GM12878 (cell line): ENCODE data around the gene COQ2.

Experiments
- CBX5 ChIP-seq: sonication (generic); IDR thresholded peaks from 2 replicates; pipeline ENCODE4 v1.6.1; 2016; ENCODE audit warnings: low read depth, moderate library complexity, mild to moderate bottlenecking, inconsistent platforms
- CEBPB ChIP-seq, 2 experiments: fragments of 150-350 bp in 1 of 2; IDR thresholded peaks; 2 replicates each; pipeline ENCODE4 v1.6.1; 2012 to 2014; ENCODE audit warnings: low read depth in 2 of 2, low read length in 2 of 2, borderline replicate concordance in 1 of 2, inconsistent platforms in 1 of 2
- EZH2 ChIP-seq: IDR thresholded peaks from 2 replicates; pipeline ENCODE4 v1.6.1; 2012; ENCODE audit warnings: low read depth, mild to moderate bottlenecking, control low read depth, inconsistent platforms, low read length, borderline replicate concordance; ENCODE audit not compliant: control insufficient read depth
- FOXK2 ChIP-seq: fragments of 450-650 bp; IDR thresholded peaks from 2 replicates; pipeline ENCODE4 v1.6.1; 2017; ENCODE audit warnings: mild to moderate bottlenecking, moderate library complexity
- JUNB ChIP-seq: IDR thresholded peaks from 2 replicates; pipeline ENCODE4 v1.6.1; 2016; ENCODE audit warnings: antibody characterized with exemption, mild to moderate bottlenecking
- POLR2A ChIP-seq: IDR thresholded peaks from 2 replicates; pipeline ENCODE4 v1.6.1; 2011; ENCODE audit warnings: low read depth, mild to moderate bottlenecking, low read length
- POLR2AphosphoS5 ChIP-seq: IDR thresholded peaks from 2 replicates; pipeline ENCODE4 v1.6.1; 2011; ENCODE audit warnings: mild to moderate bottlenecking, low read length, inconsistent platforms
- SPI1 ChIP-seq: IDR thresholded peaks from 2 replicates; pipeline ENCODE4 v1.6.1; 2011; ENCODE audit warnings: low read depth, mild to moderate bottlenecking, low read length, moderate library complexity, borderline replicate concordance; ENCODE audit not compliant: insufficient read depth
- SREBF2 ChIP-seq: IDR thresholded peaks from 2 replicates; pipeline ENCODE4 v1.6.1; 2012; ENCODE audit warnings: mild to moderate bottlenecking, low read length
- ZNF24 ChIP-seq: fragments of 450-650 bp; IDR thresholded peaks from 2 replicates; pipeline ENCODE4 v1.6.1; 2017; ENCODE audit warnings: antibody characterized with exemption, mild to moderate bottlenecking
- TF ChIP-seq, protein P1 (sequence below), 3 experiments: IDR thresholded peaks in 2 of 3; conservative IDR thresholded peaks in 1 of 3; 2 replicates each; pipeline ENCODE4 v1.5.1; 2011; ENCODE audit warnings: low read depth in 3 of 3, low read length in 3 of 3, mild to moderate bottlenecking in 3 of 3, control low read depth in 2 of 3, moderate library complexity in 2 of 3, inconsistent platforms in 1 of 3, mixed read lengths in 1 of 3; ENCODE audit not compliant: control insufficient read depth in 2 of 3, insufficient read depth in 1 of 3; ENCODE audit errors: extremely low read depth in 1 of 3
- TF ChIP-seq, protein P2 (sequence below): fragments of 450-650 bp; IDR thresholded peaks from 2 replicates; pipeline ENCODE4 v1.6.1; 2014; ENCODE audit warnings: mild to moderate bottlenecking
- TF ChIP-seq, protein P3 (sequence below): fragments of 450-650 bp; IDR thresholded peaks from 2 replicates; pipeline ENCODE4 v1.6.1; 2016; ENCODE audit warnings: mild to moderate bottlenecking, moderate library complexity, borderline replicate concordance

DNA sequence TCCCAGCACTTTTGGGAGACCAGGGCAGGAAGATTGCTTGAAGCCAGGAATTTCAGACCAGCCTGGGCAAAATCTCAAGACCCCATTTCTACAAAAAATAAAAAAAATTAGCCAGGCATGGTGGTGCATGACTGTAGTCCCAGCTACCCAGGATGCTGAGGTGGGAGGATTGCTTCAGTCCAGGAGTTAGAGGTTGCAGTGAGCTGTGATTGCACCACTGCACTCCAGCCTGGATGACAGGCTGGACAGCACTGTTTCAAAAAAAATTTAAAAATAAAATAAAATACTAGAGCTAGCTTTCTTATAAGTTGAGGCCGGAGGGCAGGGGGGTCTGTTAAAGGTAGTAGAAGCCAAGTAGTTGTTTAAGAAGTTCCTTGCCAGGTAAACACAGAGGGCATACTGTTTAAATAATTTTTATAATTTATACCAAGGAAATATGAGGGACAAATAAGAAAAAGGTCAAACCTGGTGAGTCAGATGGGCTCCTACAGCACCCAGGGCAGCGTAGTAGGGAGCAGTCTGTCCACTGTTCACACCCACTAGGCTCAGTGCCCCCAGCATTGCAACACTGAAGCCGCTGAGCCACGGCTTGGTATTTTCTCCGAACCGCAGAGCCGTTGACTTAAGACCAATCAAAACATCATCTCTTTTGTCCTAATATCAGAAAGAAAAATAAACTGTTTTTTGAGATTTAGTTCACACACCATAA lies 17.3 kb downstream of the COQ2 start:
- TF ChIP-seq, protein P1, sequence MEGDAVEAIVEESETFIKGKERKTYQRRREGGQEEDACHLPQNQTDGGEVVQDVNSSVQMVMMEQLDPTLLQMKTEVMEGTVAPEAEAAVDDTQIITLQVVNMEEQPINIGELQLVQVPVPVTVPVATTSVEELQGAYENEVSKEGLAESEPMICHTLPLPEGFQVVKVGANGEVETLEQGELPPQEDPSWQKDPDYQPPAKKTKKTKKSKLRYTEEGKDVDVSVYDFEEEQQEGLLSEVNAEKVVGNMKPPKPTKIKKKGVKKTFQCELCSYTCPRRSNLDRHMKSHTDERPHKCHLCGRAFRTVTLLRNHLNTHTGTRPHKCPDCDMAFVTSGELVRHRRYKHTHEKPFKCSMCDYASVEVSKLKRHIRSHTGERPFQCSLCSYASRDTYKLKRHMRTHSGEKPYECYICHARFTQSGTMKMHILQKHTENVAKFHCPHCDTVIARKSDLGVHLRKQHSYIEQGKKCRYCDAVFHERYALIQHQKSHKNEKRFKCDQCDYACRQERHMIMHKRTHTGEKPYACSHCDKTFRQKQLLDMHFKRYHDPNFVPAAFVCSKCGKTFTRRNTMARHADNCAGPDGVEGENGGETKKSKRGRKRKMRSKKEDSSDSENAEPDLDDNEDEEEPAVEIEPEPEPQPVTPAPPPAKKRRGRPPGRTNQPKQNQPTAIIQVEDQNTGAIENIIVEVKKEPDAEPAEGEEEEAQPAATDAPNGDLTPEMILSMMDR (IDR thresholded peaks at IDR 0.05 in 2 of 3, conservative IDR thresholded peaks at IDR 0.05 in 1 of 3; ENCODE audit: control insufficient read depth in 2 of 3, extremely low read depth in 1 of 3, insufficient read depth in 1 of 3, low read depth in 3 of 3, low read length in 3 of 3): no peak
- TF ChIP-seq SREBF2 (no peak), POLR2AphosphoS5 (no peak), SPI1 (no peak), ZNF24 (no peak), POLR2A (no peak), CEBPB (IDR thresholded peaks at IDR 0.05; ENCODE audit: borderline replicate concordance in 1 of 2, low read depth in 2 of 2, low read length in 2 of 2) (no peak), FOXK2 (no peak), CBX5 (no peak), EZH2 (no peak), JUNB (no peak)
- TF ChIP-seq, protein P2, sequence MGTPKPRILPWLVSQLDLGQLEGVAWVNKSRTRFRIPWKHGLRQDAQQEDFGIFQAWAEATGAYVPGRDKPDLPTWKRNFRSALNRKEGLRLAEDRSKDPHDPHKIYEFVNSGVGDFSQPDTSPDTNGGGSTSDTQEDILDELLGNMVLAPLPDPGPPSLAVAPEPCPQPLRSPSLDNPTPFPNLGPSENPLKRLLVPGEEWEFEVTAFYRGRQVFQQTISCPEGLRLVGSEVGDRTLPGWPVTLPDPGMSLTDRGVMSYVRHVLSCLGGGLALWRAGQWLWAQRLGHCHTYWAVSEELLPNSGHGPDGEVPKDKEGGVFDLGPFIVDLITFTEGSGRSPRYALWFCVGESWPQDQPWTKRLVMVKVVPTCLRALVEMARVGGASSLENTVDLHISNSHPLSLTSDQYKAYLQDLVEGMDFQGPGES: no peak
- TF ChIP-seq, protein P3, sequence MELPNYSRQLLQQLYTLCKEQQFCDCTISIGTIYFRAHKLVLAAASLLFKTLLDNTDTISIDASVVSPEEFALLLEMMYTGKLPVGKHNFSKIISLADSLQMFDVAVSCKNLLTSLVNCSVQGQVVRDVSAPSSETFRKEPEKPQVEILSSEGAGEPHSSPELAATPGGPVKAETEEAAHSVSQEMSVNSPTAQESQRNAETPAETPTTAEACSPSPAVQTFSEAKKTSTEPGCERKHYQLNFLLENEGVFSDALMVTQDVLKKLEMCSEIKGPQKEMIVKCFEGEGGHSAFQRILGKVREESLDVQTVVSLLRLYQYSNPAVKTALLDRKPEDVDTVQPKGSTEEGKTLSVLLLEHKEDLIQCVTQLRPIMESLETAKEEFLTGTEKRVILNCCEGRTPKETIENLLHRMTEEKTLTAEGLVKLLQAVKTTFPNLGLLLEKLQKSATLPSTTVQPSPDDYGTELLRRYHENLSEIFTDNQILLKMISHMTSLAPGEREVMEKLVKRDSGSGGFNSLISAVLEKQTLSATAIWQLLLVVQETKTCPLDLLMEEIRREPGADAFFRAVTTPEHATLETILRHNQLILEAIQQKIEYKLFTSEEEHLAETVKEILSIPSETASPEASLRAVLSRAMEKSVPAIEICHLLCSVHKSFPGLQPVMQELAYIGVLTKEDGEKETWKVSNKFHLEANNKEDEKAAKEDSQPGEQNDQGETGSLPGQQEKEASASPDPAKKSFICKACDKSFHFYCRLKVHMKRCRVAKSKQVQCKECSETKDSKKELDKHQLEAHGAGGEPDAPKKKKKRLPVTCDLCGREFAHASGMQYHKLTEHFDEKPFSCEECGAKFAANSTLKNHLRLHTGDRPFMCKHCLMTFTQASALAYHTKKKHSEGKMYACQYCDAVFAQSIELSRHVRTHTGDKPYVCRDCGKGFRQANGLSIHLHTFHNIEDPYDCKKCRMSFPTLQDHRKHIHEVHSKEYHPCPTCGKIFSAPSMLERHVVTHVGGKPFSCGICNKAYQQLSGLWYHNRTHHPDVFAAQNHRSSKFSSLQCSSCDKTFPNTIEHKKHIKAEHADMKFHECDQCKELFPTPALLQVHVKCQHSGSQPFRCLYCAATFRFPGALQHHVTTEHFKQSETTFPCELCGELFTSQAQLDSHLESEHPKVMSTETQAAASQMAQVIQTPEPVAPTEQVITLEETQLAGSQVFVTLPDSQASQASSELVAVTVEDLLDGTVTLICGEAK: no peak
